Mesendoderm (in vitro differentiated cells): ENCODE data around the gene TAOK3.

Experiments used
- DNase-seq: peaks from one replicate; pipeline ENCODE4 v3.0.0; 2013
- H2AK5ac ChIP-seq: 2 replicates; pipeline ENCODE4 v1.6.1; 2013; ENCODE audit warnings: low read length, inconsistent platforms
- H2BK120ac ChIP-seq: 2 replicates; pipeline ENCODE4 v1.6.1; 2013; ENCODE audit warnings: low read depth, mild to moderate bottlenecking, low read length, moderate library complexity, mixed read lengths
- H2BK15ac ChIP-seq: replicated peaks from 2 replicates; pipeline ENCODE4 v1.6.1; 2013; ENCODE audit warnings: low read depth, mild to moderate bottlenecking, moderate library complexity
- H2BK5ac ChIP-seq: 2 replicates; pipeline ENCODE4 v1.6.1; 2013; ENCODE audit warnings: low read length, inconsistent platforms
- H3K18ac ChIP-seq: 2 replicates; pipeline ENCODE4 v1.6.1; 2013; ENCODE audit warnings: mild to moderate bottlenecking, low read length, mixed read lengths
- H3K23ac ChIP-seq: one replicate; pipeline ENCODE4 v1.6.1; 2013; ENCODE audit warnings: low read length
- H3K27ac ChIP-seq: 2 replicates; pipeline ENCODE4 v1.5.1; 2013; ENCODE audit warnings: low read depth, mild to moderate bottlenecking, inconsistent platforms, low read length, moderate library complexity
- H3K27me3 ChIP-seq: 2 replicates; pipeline ENCODE4 v1.6.1; 2013; ENCODE audit warnings: low read length, control low read depth, mild to moderate bottlenecking, inconsistent platforms; ENCODE audit not compliant: insufficient read depth, poor library complexity
- H3K36me3 ChIP-seq: 2 replicates; pipeline ENCODE4 v1.6.1; 2013; ENCODE audit warnings: low read length, inconsistent platforms; ENCODE audit not compliant: control insufficient read depth, insufficient read depth
- H3K4ac ChIP-seq: one replicate; pipeline ENCODE4 v1.6.1; 2013; ENCODE audit warnings: low read depth, mild to moderate bottlenecking, low read length, moderate library complexity
- H3K4me1 ChIP-seq: 2 replicates; pipeline ENCODE4 v1.6.1; 2013; ENCODE audit warnings: low read depth, low read length, inconsistent platforms; ENCODE audit not compliant: control insufficient read depth
- H3K4me2 ChIP-seq: 2 replicates; pipeline ENCODE4 v1.6.1; 2013; ENCODE audit warnings: low read length
- H3K4me3 ChIP-seq: 2 replicates; pipeline ENCODE4 v1.5.1; 2013; ENCODE audit warnings: mild to moderate bottlenecking, low read length
- H3K56ac ChIP-seq: one replicate; pipeline ENCODE4 v1.6.1; 2013; ENCODE audit warnings: low read length
- H3K79me1 ChIP-seq: 2 replicates; pipeline ENCODE4 v1.6.1; 2013; ENCODE audit warnings: low read length, inconsistent platforms
- H3K79me2 ChIP-seq: 2 replicates; pipeline ENCODE4 v1.6.1; 2013; ENCODE audit warnings: mild to moderate bottlenecking, low read length; ENCODE audit not compliant: control insufficient read depth, insufficient read depth
- H3K9ac ChIP-seq: 2 replicates; pipeline ENCODE4 v1.6.1; 2013; ENCODE audit warnings: low read length, inconsistent platforms
- H4K5ac ChIP-seq: one replicate; pipeline ENCODE4 v1.6.1; 2013; ENCODE audit warnings: low read length
- H4K8ac ChIP-seq: one replicate; pipeline ENCODE4 v1.6.1; 2013; ENCODE audit warnings: low read depth, mild to moderate bottlenecking, control low read depth, low read length, moderate library complexity
- WGBS: extraction: QIAGEN DNeasy Blood & Tissue Kit; methylation state at CpG from one replicate; pipeline ENCODE4 v1.1.7; 2013; ENCODE audit warnings: low lambda C conversion rate, missing lambda C conversion rate; ENCODE audit not compliant: insufficient coverage; ENCODE audit errors: extremely low coverage; 5-methylcytosine and 5-hydroxymethylcytosine counted together

The TAOK3 gene

GRCh38 chr12:118166946-118167345, 205.8 kb downstream of the TAOK3 start:
- H3K9ac ChIP-seq, result no peak overlapping the region
- no peaks in the 10 kb centered on the region for H3K79me2 ChIP-seq
- no peaks in the 10 kb centered on the region for H3K4me1 ChIP-seq

DNA sequence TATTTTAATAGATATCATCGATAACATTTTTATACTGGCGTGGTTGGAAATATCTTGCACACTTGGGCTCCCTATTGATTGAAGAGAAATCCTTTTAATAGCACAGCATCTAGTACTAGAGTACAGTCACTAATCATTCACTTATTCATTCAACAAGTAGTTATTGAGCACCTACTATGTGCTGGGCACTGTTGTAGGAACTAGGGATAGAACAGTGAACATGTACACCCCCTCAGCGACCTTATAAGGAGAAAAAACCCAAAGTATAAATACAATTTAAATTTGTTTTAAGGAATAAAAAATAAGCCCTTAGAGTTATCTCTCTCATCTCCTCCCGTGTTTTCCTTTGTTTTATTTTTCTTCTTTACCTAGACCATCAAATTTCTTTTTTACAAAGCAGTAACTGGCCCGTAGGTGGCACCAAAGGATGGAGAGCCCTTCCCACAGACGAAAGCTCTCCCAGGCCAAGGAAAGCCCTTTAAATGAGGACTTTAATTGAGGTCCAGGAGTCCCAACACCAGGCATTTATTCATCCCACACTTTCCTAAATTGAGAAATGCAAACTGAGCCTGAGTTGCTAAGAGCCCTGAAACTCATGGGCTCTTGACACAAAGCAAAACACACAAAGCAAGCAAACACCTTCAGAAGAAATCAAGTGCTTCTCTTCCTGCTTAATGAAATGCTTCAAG, 207.8 kb downstream of the TAOK3 start:
- H3K79me1 ChIP-seq, result no peaks in the 10 kb centered on the region
- no peak overlapping the region for H3K18ac ChIP-seq
- H3K4me3 ChIP-seq, result no peak overlapping the region
- H3K23ac ChIP-seq, result no peak overlapping the region
- H3K4me1 ChIP-seq, result no peaks in the 10 kb centered on the region
- H3K27ac ChIP-seq, result no peak overlapping the region
- no peak overlapping the region for H3K4ac ChIP-seq
- no peak overlapping the region for H2BK120ac ChIP-seq
- no peak overlapping the region for H2BK15ac ChIP-seq
- H2AK5ac ChIP-seq, result no peak overlapping the region
- H3K27me3 ChIP-seq, result no peaks in the 10 kb centered on the region
- H3K4me2 ChIP-seq, result no peak overlapping the region
- no peak overlapping the region for H3K56ac ChIP-seq
- WGBS, result no CpG with 5 or more reads among the region's 6 CpGs
- H2BK5ac ChIP-seq, result no peak overlapping the region
- H3K36me3 ChIP-seq, result no peaks in the 10 kb centered on the region
- H3K79me2 ChIP-seq, result no peaks in the 10 kb centered on the region
- H3K9ac ChIP-seq, result no peak overlapping the region
- DNase-seq, result peak; percentile 55
- H4K5ac ChIP-seq, result no peak overlapping the region
- no peak overlapping the region for H4K8ac ChIP-seq

More at GRCh38 chr12:118166946-118167345, 205.8 kb downstream of the TAOK3 start:
- Histone ChIP-seq H3K56ac (no peak overlapping the region), H3K4ac (no peak overlapping the region), H4K8ac (no peak overlapping the region), H3K18ac (no peak overlapping the region), H3K4me2 (no peak overlapping the region), H4K5ac (no peak overlapping the region), H2BK120ac (no peak overlapping the region), H3K23ac (no peak overlapping the region), H3K4me3 (no peak overlapping the region), H3K36me3 (no peaks in the 10 kb centered on the region), H2BK15ac (no peak overlapping the region), H3K79me1 (no peaks in the 10 kb centered on the region), H2BK5ac (no peak overlapping the region), H2AK5ac (no peak overlapping the region), H3K27ac (no peak overlapping the region), H3K27me3 (no peaks in the 10 kb centered on the region)
- no peak for DNase-seq
- no CpG with 5 or more reads among the region's 2 CpGs for WGBS

DNA sequence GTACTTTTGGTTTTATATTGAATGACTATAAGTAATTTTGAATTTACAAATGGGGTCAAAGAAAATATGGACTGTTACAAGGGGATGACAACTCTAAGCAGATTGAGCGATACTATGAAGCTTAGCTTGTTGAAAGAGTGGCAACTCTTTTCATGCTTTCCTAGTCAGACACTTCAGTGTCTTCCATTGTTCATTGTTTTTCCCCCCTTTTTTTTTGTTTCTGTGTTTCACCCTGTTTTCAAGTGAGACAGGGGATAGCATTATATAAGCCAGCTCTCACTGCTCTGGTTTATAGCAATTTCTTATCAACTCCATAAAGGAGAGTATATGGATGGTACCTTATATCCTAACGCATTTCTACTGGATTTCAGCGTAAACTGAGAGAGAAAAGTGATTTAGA, 212.2 kb downstream of the TAOK3 start:
- Histone ChIP-seq H3K79me2 (no peaks in the 10 kb centered on the region), H3K9ac (no peak overlapping the region), H3K4ac (no peak overlapping the region), H4K8ac (no peak overlapping the region), H3K4me3 (no peak overlapping the region), H2AK5ac (no peak overlapping the region), H2BK15ac (no peak overlapping the region), H3K23ac (no peak overlapping the region), H3K4me2 (no peak overlapping the region), H4K5ac (no peak overlapping the region), H3K36me3 (no peaks in the 10 kb centered on the region), H3K56ac (no peak overlapping the region), H3K79me1 (no peaks in the 10 kb centered on the region), H2BK5ac (no peak overlapping the region), H3K27me3 (no peaks in the 10 kb centered on the region), H2BK120ac (no peak overlapping the region), H3K18ac (no peak overlapping the region), H3K4me1 (no peaks in the 10 kb centered on the region), H3K27ac (no peak overlapping the region)
- WGBS, result no CpG with 5 or more reads among the region's 3 CpGs
- DNase-seq, result no peak

- Histone ChIP-seq H3K23ac (no peak overlapping the region), H3K4me3 (no peak overlapping the region), H3K56ac (no peak overlapping the region), H3K36me3 (no peaks in the 10 kb centered on the region), H3K4me2 (no peak overlapping the region), H4K8ac (no peak overlapping the region), H3K4ac (no peak overlapping the region), H3K79me2 (no peaks in the 10 kb centered on the region), H3K4me1 (no peaks in the 10 kb centered on the region), H2AK5ac (no peak overlapping the region), H3K27ac (no peak overlapping the region), H2BK120ac (no peak overlapping the region), H3K18ac (no peak overlapping the region), H2BK15ac (no peak overlapping the region), H3K79me1 (no peaks in the 10 kb centered on the region), H3K9ac (no peak overlapping the region), H3K27me3 (no peaks in the 10 kb centered on the region), H4K5ac (no peak overlapping the region), H2BK5ac (no peak overlapping the region)
- WGBS, result no CpG with 5 or more reads among the region's 5 CpGs
- no peak for DNase-seq
These were observed 221.0 kb downstream of the TAOK3 start for GRCh38 chr12:118151755-118152154.

DNA sequence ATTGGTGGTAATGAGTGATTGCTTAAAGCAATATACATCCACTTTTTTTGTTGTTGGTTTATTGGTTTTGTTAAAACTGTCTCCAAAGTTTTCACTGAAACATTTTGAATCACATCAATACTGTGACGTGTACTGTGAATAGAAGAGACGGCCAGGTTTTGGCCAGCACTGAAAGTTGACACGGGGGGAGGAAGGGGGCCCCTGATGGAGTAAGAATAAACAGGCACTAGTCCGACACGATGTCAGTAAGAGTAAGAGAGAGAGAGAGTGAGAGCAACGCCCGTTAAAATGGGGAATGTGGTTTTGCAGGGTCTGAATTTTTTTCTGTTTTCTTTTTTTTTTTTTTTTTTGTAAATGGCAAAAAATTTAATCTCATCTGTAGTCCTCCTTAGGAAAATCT, 222.1 kb downstream of the TAOK3 start:
- Histone ChIP-seq H3K4me2 (no peak overlapping the region), H3K23ac (no peak overlapping the region), H3K79me2 (no peaks in the 10 kb centered on the region), H3K9ac (no peak overlapping the region), H3K4ac (no peak overlapping the region), H3K36me3 (peaks cover 3% of the 10 kb centered on the region), H2BK5ac (no peak overlapping the region), H3K4me1 (no peaks in the 10 kb centered on the region), H3K4me3 (no peak overlapping the region), H2AK5ac (no peak overlapping the region), H3K79me1 (no peaks in the 10 kb centered on the region), H3K27me3 (no peaks in the 10 kb centered on the region), H3K56ac (no peak overlapping the region), H2BK15ac (no peak overlapping the region), H3K18ac (no peak overlapping the region), H3K27ac (no peak overlapping the region), H4K5ac (no peak overlapping the region), H2BK120ac (no peak overlapping the region), H4K8ac (no peak overlapping the region)
- WGBS, result no CpG with 5 or more reads among the region's 7 CpGs
- no peak for DNase-seq

GRCh38 chr12:118148287-118148686, 224.4 kb downstream of the TAOK3 start:
- no peaks in the 10 kb centered on the region for H3K27me3 ChIP-seq
- no peak overlapping the region for H3K4ac ChIP-seq
- H4K8ac ChIP-seq, result no peak overlapping the region
- peaks cover 7% of the 10 kb centered on the region for H3K36me3 ChIP-seq
- H3K23ac ChIP-seq, result no peak overlapping the region
- H3K79me2 ChIP-seq, result no peaks in the 10 kb centered on the region
- no CpG with 5 or more reads among the region's 5 CpGs for WGBS
- no peak overlapping the region for H2BK5ac ChIP-seq
- no peak overlapping the region for H2BK120ac ChIP-seq
- no peaks in the 10 kb centered on the region for H3K4me1 ChIP-seq
- no peaks in the 10 kb centered on the region for H3K79me1 ChIP-seq
- H3K4me2 ChIP-seq, result no peak overlapping the region
- no peak overlapping the region for H2BK15ac ChIP-seq
- no peak overlapping the region for H3K4me3 ChIP-seq
- no peak overlapping the region for H3K27ac ChIP-seq
- H3K18ac ChIP-seq, result no peak overlapping the region
- H4K5ac ChIP-seq, result no peak overlapping the region
- H3K56ac ChIP-seq, result no peak overlapping the region
- no peak overlapping the region for H2AK5ac ChIP-seq
- DNase-seq, result no peak
- H3K9ac ChIP-seq, result no peak overlapping the region
